HG02610 (cell line): ENCODE results near the gene ASF1B.
A peak's percentile ranks its signal among the peaks of the same experiment; 100 is the strongest.

Experiments
- ATAC-seq: cut with Tn5 transposase; IDR thresholded peaks from one replicate; pipeline ENCODE4 v1.9.1; 2021; ENCODE audit warnings: mild to moderate bottlenecking, moderate library complexity; ENCODE audit not compliant: unreplicated experiment

ASF1B gene

GRCh38 chr19:14138576-14139265, 2.3 kb upstream of the ASF1B start:
- no peak for ATAC-seq

- ATAC-seq = no peak
These were observed 342 bp downstream of the ASF1B start for GRCh38 chr19:14135985-14136508.

GRCh38 chr19:14135355-14135754, 1.0 kb downstream of the ASF1B start:
- ATAC-seq = no peak

- peak; percentile 45 for ATAC-seq
These were observed 8.4 kb downstream of the ASF1B start for GRCh38 chr19:14127929-14128509.

GRCh38 chr19:14127176-14127575, 9.2 kb downstream of the ASF1B start:
- ATAC-seq = no peak

- no peak for ATAC-seq
These were observed 13.5 kb downstream of the ASF1B start for GRCh38 chr19:14122924-14123323.

GRCh38 chr19:14120497-14120780, 15.9 kb downstream of the ASF1B start:
- no peak for ATAC-seq

DNA sequence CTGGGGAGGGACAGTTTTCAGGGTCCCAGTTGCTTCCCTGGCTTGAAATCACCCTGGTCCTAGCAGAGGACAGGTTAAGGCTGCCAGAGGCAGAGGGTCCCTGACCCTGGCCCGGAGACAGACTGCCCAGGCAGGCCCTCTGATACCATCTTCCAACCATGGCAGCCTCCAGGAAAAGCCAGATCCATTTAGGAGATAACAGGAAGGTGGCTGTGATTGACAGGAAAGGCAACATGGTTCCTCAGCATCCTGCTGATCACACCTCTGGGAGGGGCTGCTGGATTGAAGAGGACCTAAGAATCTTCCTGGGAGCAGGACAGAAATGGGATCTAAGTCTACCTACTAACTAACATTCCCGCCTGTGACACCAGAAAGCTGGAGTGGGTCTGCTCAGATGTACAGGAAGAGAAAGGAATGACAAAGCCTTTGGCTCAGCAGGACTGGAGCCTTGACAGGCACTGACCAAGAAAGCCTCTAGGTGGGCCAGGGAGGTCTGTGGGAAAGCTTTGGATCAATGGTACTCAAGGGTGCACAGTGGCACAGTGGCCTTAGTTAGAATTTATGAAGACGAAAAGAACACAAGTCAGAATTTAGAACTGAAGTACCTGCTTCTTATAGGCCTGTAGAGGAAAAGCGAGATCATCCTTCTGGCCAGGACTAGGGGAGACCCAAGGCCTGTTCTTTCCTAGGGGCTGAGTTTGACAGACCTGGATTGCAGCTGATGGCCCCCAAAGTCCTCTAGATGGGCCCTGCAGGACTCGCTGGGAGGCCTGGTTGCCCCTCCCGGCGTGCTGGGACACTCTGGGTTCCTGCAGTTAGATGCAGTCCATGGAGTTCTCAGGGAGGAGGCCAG, 16.5 kb downstream of the ASF1B start:
- ATAC-seq = no peak

GRCh38 chr19:14119146-14119545, 17.2 kb downstream of the ASF1B start:
- no peak for ATAC-seq

DNA sequence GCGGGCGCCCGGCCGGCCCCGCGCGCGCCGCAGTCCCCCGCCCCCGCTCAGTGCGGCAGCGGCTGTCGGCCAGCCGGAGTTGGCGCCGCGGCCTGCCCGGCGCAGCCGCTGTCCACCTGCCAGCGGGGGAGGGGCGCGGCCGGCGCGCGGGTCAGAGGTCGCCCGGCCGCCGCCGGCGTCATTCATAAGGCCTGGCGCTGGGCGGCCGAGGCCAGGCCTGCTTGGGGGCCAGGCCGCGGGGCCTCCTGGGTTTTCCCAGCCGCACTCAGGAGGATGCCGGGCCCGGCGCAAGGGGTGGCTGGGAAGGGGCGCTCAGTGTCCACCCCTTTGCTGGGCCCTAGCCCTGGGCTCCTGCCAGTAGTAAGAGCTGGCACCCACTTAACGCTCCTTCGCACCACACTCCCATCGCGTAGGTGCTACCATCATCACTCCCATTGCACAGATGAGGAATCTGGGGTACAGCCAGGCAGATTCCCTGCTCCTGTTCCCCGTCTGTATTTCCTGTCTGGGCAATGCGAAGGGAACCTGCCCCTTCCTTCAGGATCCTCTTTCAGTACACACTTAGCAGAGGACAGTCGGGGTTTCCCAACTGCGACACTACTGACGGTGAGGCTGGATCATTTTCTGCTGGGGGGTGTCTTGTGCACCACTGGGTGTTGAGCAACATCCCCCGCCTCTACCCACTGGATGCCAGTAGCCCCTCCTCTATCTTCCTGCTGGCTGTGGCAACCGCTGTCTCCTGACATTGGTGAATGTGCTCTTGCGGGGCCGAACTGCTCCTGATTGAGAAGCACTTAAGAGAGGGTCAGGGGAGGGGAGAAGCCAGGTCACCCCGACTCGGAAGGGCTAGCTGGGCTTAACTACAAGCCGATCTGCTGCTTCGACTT, 18.0 kb downstream of the ASF1B start:
- peak; percentile 13 for ATAC-seq

GRCh38 chr19:14117668-14118164, 18.7 kb downstream of the ASF1B start, which contains the start of gene PRKACA:
PRKACA (minus strand) TSS chr19:14117762; CDS start chr19:14117547, 215 bp downstream.
- ATAC-seq = peak; percentile 92

GRCh38 chr19:14116918-14117578, 19.3 kb downstream of the ASF1B start:
- no peak for ATAC-seq

DNA sequence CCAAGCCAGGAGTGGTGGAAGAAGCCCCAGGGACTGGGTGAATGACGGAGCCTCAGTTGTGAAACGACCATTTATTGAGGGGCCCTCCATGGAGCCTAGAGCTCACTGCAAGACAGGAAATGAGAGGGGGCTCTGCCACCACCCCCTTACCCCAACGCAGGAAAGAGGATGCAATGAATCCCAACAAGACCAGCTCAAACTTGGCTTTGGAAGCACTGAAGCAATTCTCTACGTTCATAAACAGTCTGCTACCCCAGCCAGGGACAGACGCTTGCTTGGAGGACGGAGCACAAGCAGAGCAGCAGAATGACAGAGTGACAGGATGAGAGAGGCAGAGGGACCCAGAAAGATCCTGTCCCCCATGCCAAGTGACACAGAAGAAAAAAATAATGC, 19.9 kb downstream of the ASF1B start:
- ATAC-seq = no peak

GRCh38 chr19:14115756-14116155, 20.6 kb downstream of the ASF1B start:
- no peak for ATAC-seq

DNA sequence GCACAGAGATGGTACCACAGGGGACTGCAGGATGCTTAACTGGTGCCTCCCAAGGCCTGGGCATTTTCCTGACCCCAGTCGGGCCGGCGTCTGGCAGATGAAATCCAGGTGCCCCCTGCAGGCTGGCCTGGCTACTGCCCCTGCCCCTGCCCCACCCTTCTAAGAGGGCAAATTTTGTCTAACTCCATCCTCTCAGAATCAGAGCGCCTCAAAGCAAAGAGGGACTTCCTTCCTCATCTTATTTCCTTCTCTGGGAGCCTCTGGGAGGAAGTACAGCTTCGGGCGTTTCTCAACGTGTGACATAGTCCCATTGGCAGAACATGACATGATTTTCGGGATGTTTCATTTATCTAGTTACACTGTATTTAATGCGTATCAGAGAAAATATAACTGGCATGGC, 21.5 kb downstream of the ASF1B start:
- ATAC-seq = no peak

DNA sequence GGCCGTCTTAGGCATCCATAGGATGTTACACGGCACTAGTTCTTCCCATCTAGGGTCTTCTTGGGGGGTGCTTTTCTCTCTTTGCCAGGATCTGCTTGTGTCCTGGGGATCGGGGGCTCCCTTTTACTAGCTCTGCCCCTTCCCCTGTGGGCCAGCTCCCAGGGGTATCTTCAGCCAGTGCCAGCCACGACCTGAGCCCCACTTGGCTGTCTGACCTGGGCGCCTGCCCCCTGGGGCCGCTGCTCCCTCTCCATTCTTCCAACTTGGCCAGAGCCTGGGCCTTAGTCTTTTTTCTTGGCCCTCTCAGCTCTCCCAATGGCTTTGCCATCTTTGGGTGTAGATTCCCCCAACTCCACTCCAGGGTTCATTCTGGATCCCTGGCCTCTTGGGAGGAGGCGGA, 21.9 kb downstream of the ASF1B start:
- ATAC-seq = no peak

DNA sequence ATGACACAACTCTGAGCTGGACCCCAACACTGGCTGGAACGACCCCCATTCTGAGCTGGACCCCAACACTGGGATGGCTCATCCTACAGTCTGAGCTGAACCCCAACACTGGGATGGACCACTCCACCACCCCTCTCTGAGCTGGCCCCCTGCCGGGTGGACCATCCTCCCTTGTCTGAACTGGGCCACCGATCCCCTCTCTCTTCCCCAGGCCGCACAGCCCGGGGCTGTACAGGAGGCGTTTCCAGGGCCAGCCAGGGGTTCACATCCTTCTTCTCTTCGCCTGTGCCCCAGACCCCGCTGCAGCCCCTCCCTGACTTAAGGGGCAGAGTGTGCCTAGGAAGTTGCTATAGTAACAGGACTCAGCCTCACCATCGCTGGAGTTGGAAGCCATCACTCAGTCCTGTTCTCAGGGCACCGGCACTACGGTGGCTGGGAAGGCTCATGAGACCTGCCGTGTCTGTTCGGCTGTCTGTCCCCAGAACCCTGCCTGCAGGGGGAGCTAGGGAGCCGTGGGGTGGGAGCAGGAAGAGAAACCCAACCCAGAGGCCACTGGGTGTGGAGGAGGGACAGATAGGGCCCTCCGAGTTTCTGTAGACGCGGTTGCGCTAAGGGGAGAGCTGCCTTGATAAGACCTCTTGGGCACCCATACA, 22.5 kb downstream of the ASF1B start:
- ATAC-seq = no peak

GRCh38 chr19:14112809-14113385, 23.5 kb downstream of the ASF1B start:
- no peak for ATAC-seq
